Left lung (tissue), 10 donors: ENCODE data around the gene LDLRAD3. TPM values are rescaled to one million over a fixed set of nuclear protein-coding genes. Genes with fewer than 3 reads are reported as not detected.

Experiments
- ATAC-seq: fragments of 200-7000 bp; cut with Tn5 transposase; one replicate; pipeline ENCODE4 v1.9.1; 2020; ENCODE audit warnings: moderate library complexity
- DNase-seq, 4 donors: peaks; one replicate each; pipeline ENCODE4 v3.0.0-alpha.2; 2013 to 2020
- H3K27ac ChIP-seq, 2 donors: fragments of 200-600 bp; sonication (generic) in 1 of 2; one replicate each; pipeline versions ENCODE4 v1.5.0 to v1.8.0; 2020 to 2021
- H3K27me3 ChIP-seq, 2 donors: fragments of 200-600 bp; sonication (generic) in 1 of 2; one replicate each; pipeline versions ENCODE4 v1.5.0 to v1.8.0; 2020 to 2021
- H3K36me3 ChIP-seq, 2 donors: fragments of 200-600 bp; sonication (generic) in 1 of 2; one replicate each; pipeline versions ENCODE4 v1.5.0 to v1.8.0; 2020 to 2021
- H3K4me1 ChIP-seq, 2 donors: fragments of 200-600 bp; one replicate each; pipeline ENCODE4 v1.8.0; 2021
- H3K4me3 ChIP-seq, 2 donors: fragments of 200-600 bp; sonication (generic) in 1 of 2; one replicate each; pipeline versions ENCODE4 v1.5.0 to v1.8.0; 2020 to 2021; ENCODE audit warnings: mild to moderate bottlenecking in 1 of 2
- H3K9me3 ChIP-seq, 2 donors: fragments of 200-600 bp; sonication (generic) in 1 of 2; one replicate each; pipeline versions ENCODE4 v1.5.0 to v1.8.0; 2020 to 2021
- intact Hi-C, 2 donors: fragments of 100-400 bp; cut with DNase I; formaldehyde crosslinking; loops; one replicate each; pipeline versions ENCODE4 v1.11.2 to v1.14.2; 2022
- polyA plus RNA-seq, 6 donors: library from polyadenylated mRNA; unstranded; fragments of 120-200 nt; gene quantifications; one replicate each; pipeline ENCODE4 v1.2.1, GENCODE V29; 2013; ENCODE audit not compliant: insufficient read length in 6 of 6
- total RNA-seq, 2 donors: library from RNA; stranded (reverse); fragmentation: NEBNext Ultra II Directional; extraction: Animal tissue kit (Norgen Biotek cat#: 25700); gene quantifications; one replicate each; pipeline ENCODE4 v1.2.1, GENCODE V29; 2021
- TF ChIP-seq, protein P1 (sequence below), 2 donors: fragments of 200-600 bp; sonication (generic) in 1 of 2; IDR thresholded peaks; one replicate each; pipeline versions ENCODE4 v1.5.0 to v1.8.0; 2021; ENCODE audit warnings: antibody characterized with exemption in 2 of 2
- donor health status: DM: no; HTN: yes; CAD: no.
- donor health status: DM: no; HTN: no; CAD: no.

LDLRAD3 gene
- total and polyA plus RNA-seq, 8 donors, result 7.1 to 18.2 (median 16.8) TPM

DNA sequence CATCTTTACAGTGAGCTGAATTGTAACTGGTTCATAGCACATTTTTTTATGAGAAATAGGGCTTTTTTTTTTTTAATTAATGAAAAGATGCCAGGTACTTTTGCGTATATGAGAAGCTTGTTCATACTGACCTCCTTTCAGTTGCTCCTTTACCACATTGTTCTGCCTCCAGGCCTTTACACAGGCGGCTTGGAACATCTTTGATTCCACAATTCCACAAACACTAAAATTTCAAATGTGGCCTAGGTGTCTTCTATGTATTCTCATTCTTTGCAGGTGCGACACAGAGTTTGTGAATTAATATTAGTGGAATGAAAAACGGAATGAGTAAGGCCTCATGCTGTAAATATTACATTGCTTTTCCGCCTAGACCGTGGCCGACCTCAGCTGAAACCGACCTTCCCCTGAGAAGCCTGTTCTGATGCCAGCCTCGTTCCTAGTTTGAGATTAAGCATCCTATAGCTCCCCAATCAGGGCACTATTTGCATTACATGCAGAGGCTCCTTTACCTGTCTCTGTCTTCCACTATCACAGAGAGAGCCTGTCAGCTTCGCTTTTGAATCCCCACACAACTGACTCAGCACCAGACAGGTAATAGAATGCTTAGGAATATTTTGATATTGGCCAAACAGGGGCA lies 125.8 kb downstream of the LDLRAD3 start:
- DNase-seq (no peak), ATAC-seq (no peak)
- peaks cover 0 to 12% of the 10 kb centered on the region in 2 donors for H3K9me3 ChIP-seq
- H3K27ac ChIP-seq, result no peak overlapping the region
- H3K4me3 ChIP-seq, result no peak overlapping the region
- intact Hi-C loops, result no loop called here
- peaks cover 0 to 9% of the 10 kb centered on the region in 2 donors for H3K4me1 ChIP-seq
- TF ChIP-seq, protein P1, sequence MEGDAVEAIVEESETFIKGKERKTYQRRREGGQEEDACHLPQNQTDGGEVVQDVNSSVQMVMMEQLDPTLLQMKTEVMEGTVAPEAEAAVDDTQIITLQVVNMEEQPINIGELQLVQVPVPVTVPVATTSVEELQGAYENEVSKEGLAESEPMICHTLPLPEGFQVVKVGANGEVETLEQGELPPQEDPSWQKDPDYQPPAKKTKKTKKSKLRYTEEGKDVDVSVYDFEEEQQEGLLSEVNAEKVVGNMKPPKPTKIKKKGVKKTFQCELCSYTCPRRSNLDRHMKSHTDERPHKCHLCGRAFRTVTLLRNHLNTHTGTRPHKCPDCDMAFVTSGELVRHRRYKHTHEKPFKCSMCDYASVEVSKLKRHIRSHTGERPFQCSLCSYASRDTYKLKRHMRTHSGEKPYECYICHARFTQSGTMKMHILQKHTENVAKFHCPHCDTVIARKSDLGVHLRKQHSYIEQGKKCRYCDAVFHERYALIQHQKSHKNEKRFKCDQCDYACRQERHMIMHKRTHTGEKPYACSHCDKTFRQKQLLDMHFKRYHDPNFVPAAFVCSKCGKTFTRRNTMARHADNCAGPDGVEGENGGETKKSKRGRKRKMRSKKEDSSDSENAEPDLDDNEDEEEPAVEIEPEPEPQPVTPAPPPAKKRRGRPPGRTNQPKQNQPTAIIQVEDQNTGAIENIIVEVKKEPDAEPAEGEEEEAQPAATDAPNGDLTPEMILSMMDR (IDR thresholded peaks at IDR 0.05), result no peak
- no peaks in the 10 kb centered on the region for H3K27me3 ChIP-seq
- H3K36me3 ChIP-seq, result no peaks in the 10 kb centered on the region

DNA sequence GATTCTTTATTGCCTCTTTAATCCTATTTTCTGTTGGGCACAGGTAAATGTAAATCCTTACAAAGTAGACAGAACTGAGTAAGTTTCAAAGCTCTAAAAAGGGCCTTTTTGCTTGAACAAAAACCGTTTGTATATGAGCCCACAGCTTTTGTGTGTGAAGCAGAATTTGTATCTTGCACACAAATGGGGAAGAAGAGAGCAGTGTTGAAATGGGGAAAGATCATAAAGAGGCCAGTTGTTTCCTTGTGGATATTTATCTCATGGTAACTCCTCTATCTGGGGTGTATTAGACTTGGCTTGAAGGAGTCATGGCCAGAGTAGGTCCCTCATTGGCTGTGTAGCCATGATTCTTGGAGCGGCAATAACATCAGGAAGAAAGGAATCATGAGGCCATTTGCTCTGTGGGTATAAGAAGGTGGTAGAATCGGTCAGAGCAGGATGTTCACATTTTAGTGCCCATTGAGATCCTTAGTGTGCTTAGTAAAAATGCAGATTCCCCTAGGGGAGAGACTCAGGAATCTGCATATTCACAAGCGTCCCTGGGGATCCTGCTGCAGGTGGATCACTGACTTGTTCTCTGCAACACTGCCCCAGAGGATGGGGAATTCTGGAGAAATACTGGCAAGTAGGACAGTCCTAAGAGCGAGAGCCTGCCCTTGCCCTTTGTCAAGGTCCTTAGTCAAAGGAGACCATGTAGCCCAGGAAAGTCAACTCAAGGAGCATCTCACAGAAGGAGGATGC lies 126.5 kb downstream of the LDLRAD3 start:
- no peak for ATAC-seq
- H3K27ac ChIP-seq, result no peak overlapping the region
- TF ChIP-seq, protein P1 (IDR thresholded peaks at IDR 0.05), result no peak

DNA sequence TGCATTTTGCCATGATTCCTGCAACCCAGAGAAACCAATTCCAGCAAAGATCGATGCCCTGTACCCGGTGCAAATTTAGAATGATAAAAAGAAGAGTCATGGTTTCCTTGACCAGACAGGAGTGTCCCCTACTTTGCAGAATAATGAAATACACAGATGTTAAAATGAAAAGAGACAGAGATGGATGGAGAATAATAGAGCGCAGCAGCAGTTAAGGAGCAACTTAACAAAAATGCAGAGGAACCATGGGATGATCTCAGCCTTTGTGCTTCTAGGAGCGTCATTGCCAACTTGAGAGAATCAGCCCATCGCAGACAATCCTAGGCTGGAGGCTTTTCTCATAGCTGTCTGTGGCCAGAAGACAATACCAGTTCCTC lies 127.1 kb downstream of the LDLRAD3 start:
- DNase-seq (no peak), ATAC-seq (no peak)
- Histone ChIP-seq H3K4me3 (no peak overlapping the region), H3K4me1 (peaks cover 3 to 9% of the 10 kb centered on the region in 2 donors), H3K9me3 (peaks cover 0 to 12% of the 10 kb centered on the region in 2 donors), H3K27ac (no peak overlapping the region), H3K36me3 (no peaks in the 10 kb centered on the region), H3K27me3 (no peaks in the 10 kb centered on the region)
- intact Hi-C loops, result no loop called here
- TF ChIP-seq, protein P1 (IDR thresholded peaks at IDR 0.05), result no peak

More for the DNA sequence above, 126.5 kb downstream of the LDLRAD3 start:
- no peak for DNase-seq
- intact Hi-C loops, result no loop called here
- Histone ChIP-seq H3K4me3 (no peak overlapping the region), H3K36me3 (no peaks in the 10 kb centered on the region), H3K4me1 (peaks cover 3 to 9% of the 10 kb centered on the region in 2 donors), H3K27me3 (no peaks in the 10 kb centered on the region), H3K9me3 (peaks cover 0 to 12% of the 10 kb centered on the region in 2 donors)

DNA sequence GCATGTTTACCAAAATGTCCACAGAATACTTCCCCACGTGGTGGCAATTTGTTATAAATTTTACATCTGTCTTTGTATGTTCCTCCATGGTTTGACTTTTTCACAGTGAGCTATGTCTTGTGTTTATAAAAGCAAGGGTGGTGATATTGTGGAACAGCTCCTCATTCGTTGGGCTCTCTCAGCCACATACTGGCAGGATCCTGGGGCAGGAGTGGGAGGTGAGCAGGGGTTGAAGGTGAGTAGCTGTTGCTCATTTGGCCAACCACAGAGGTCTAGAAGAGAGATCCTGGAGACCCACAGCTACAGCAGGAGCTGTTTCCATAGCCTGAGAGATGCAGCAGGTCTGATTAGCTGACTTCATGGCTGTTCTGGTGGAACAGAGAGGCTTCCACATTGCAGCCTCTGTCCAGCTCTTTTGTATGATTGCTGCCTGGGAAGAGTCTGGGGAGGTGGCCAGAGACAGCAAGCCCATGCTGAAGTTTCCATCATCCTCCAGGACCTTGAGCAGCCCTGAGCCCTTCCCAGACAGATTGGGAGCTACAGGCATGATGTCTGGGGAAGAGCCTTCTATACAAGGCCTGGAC lies 128.1 kb downstream of the LDLRAD3 start:
- no peak for DNase-seq
- intact Hi-C loops, result no loop called here
- Histone ChIP-seq H3K27me3 (no peaks in the 10 kb centered on the region), H3K36me3 (no peaks in the 10 kb centered on the region), H3K4me1 (peaks cover 3 to 9% of the 10 kb centered on the region in 2 donors), H3K4me3 (no peak overlapping the region), H3K27ac (no peak overlapping the region), H3K9me3 (peaks cover 0 to 4% of the 10 kb centered on the region in 2 donors)
- TF ChIP-seq, protein P1 (IDR thresholded peaks at IDR 0.05), result no peak
- no peak for ATAC-seq
